ENCODE measurements around the gene ANKRD65. TPM values are rescaled to one million over a fixed set of nuclear protein-coding genes. Genes with fewer than 3 reads are reported as not detected.

ANKRD65 gene
- total RNA-seq, 1 donor from 2014 or later = 0.15 TPM

DNA sequence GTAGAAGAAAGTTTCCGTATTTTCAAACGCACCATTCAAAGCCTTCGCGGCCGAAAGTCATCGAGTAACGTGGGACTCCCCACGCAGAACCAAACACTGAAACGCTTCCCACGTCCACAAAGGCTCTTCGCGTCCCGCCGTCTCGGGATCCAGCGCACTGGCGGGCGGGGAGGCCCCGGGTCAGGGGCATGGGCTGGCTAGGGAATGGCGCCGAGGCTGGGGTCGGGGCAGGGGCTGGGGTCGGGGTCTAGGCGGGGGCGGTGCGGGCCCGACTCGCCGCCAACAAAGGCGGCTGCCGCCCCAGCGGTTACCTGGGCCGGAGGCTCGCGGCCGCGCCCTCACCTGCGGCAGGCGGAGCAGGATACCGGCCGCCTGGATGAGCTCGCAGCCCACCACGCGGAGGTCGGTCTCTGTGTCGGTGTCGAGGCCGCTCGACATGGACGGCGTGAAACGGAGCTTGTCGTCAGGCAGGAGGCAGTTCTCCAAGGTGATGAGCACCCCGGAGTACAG, 22.3 kb downstream of the ANKRD65 start:
- H3K27me3 ChIP-seq = no peaks in the 10 kb centered on the region
- peaks cover 23% of the 10 kb centered on the region for H3K4me1 Mint-ChIP-seq
- H3K36me3 ChIP-seq = peaks cover 6% of the 10 kb centered on the region
- peak overlapping the region; percentile 6 for H3K27ac ChIP-seq
- H3K27ac Mint-ChIP-seq = peak overlapping the region; percentile 74
- TF ChIP-seq EZH2phosphoT487 (IDR thresholded peaks at IDR 0.05) (no peak), EZH2 (IDR thresholded peaks at IDR 0.05) (no peak)
- TF ChIP-seq, protein P1, sequence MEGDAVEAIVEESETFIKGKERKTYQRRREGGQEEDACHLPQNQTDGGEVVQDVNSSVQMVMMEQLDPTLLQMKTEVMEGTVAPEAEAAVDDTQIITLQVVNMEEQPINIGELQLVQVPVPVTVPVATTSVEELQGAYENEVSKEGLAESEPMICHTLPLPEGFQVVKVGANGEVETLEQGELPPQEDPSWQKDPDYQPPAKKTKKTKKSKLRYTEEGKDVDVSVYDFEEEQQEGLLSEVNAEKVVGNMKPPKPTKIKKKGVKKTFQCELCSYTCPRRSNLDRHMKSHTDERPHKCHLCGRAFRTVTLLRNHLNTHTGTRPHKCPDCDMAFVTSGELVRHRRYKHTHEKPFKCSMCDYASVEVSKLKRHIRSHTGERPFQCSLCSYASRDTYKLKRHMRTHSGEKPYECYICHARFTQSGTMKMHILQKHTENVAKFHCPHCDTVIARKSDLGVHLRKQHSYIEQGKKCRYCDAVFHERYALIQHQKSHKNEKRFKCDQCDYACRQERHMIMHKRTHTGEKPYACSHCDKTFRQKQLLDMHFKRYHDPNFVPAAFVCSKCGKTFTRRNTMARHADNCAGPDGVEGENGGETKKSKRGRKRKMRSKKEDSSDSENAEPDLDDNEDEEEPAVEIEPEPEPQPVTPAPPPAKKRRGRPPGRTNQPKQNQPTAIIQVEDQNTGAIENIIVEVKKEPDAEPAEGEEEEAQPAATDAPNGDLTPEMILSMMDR (IDR thresholded peaks at IDR 0.05) = no peak
- H3K36me3 Mint-ChIP-seq = peaks cover 30% of the 10 kb centered on the region
- peaks cover 21% of the 10 kb centered on the region for H4K20me1 ChIP-seq (ENCODE audit: low read depth)
- H3K4me2 ChIP-seq = peak overlapping the region; percentile 90
- no peak for DNase-seq (ENCODE audit: low spot score)
- H3K9ac ChIP-seq = peak overlapping the region; percentile 99
- peaks cover 10% of the 10 kb centered on the region for H3K27me3 Mint-ChIP-seq (ENCODE audit: insufficient read depth, low read depth)
- peak overlapping the region; percentile 97 for H3K4me3 ChIP-seq
- H3F3A ChIP-seq (ENCODE audit: low read depth) = peaks cover 40% of the 10 kb centered on the region
- H3K9me3 ChIP-seq (ENCODE audit: low read depth) = no peaks in the 10 kb centered on the region
- no peaks in the 10 kb centered on the region for H3K9me3 Mint-ChIP-seq
- no peak overlapping the region for H2AFZ ChIP-seq (replicated peaks)
- H3K4me1 ChIP-seq = peaks cover 11% of the 10 kb centered on the region
- peak overlapping the region; percentile 96 for H3K4me3 Mint-ChIP-seq
- H3K79me2 ChIP-seq (ENCODE audit: low read depth) = peaks cover 76% of the 10 kb centered on the region

DNA sequence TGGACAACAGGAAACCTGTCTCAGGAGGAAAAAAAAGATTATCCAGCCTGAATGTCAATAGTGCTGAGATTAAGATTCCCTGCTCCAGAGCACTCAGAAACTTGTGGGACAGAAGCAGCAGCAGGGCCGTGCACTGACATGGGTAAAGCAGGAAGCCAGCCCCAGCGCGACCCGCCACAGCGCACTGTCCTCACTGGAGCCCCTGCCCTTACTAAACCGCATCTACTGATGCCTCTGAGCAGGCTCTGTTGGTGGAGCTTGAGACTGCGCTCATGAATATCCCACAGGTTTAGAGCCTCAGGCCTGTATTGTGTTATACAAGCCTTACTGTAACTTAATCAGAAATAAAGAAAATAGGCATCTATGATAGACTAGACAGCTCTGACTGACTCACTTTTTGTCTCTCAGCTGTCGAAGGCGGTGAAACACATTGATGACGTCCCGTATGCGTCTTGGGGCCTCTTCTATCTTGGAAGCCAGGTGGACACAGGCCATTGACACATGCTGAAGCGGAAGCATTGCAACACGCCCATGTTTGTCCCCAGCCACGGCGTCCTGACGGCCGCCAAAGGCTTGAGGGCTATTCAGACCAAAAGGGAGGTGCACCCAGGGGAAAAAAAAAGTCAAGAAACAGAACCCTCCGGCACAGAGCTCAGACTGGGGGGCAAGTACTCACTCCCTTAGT, 23.1 kb downstream of the ANKRD65 start:
- H3K4me1 Mint-ChIP-seq = peaks cover 23% of the 10 kb centered on the region
- H3K27ac ChIP-seq = no peak overlapping the region
- H3K36me3 Mint-ChIP-seq = peaks cover 34% of the 10 kb centered on the region
- H3F3A ChIP-seq (ENCODE audit: low read depth) = peaks cover 40% of the 10 kb centered on the region
- H3K27me3 Mint-ChIP-seq (ENCODE audit: insufficient read depth, low read depth) = peaks cover 10% of the 10 kb centered on the region
- H3K4me3 Mint-ChIP-seq = peak overlapping the region; percentile 96
- H3K9me3 Mint-ChIP-seq = no peaks in the 10 kb centered on the region
- peak overlapping the region; percentile 97 for H3K4me3 ChIP-seq
- no peaks in the 10 kb centered on the region for H3K27me3 ChIP-seq
- H2AFZ ChIP-seq (replicated peaks) = no peak overlapping the region
- TF ChIP-seq EZH2phosphoT487 (IDR thresholded peaks at IDR 0.05) = no peak
- TF ChIP-seq, protein P1 (IDR thresholded peaks at IDR 0.05) = no peak
- TF ChIP-seq EZH2 (IDR thresholded peaks at IDR 0.05) = no peak
- peaks cover 83% of the 10 kb centered on the region for H3K79me2 ChIP-seq (ENCODE audit: low read depth)
- peak overlapping the region; percentile 99 for H3K9ac ChIP-seq
- peaks cover 25% of the 10 kb centered on the region for H4K20me1 ChIP-seq (ENCODE audit: low read depth)
- peaks cover 6% of the 10 kb centered on the region for H3K36me3 ChIP-seq
- peaks cover 11% of the 10 kb centered on the region for H3K4me1 ChIP-seq
- DNase-seq (ENCODE audit: low spot score) = no peak
- H3K27ac Mint-ChIP-seq = peak overlapping the region; percentile 74
- H3K4me2 ChIP-seq = peak overlapping the region; percentile 90
- H3K9me3 ChIP-seq (ENCODE audit: low read depth) = no peaks in the 10 kb centered on the region

DNA sequence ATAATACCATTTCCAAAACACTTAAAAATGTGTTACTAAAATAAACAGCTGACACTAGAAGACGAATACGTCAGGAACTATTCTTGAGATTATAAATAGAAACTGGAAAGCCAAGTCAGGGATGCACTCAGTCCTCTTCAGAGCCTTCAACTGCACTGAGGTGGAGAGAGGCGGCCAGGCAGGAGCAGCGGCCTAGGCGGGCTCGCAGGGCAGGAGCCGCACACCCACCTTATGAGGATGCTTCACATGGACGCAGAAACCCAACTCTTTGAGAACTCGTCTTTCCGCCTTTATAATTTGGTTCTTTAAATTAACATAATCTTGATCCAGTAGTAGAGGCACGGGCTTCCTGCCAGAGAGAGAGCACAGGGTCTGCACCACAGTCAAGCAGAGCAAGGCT, 25.9 kb downstream of the ANKRD65 start:
- no peak overlapping the region for H3K4me2 ChIP-seq
- Mint-ChIP-seq H3K27ac (no peak overlapping the region), H3K9me3 (no peaks in the 10 kb centered on the region), H3K4me1 (peaks cover 8% of the 10 kb centered on the region), H3K27me3 (ENCODE audit: insufficient read depth, low read depth) (peaks cover 6% of the 10 kb centered on the region), H3K4me3 (peak overlapping the region; percentile 3), H3K36me3 (peaks cover 39% of the 10 kb centered on the region)
- H3K27ac ChIP-seq = no peak overlapping the region
- no peaks in the 10 kb centered on the region for H3K27me3 ChIP-seq
- H3K4me3 ChIP-seq = no peak overlapping the region
- H3K9me3 ChIP-seq (ENCODE audit: low read depth) = no peaks in the 10 kb centered on the region
- no peak for DNase-seq (ENCODE audit: low spot score)
- peaks cover 74% of the 10 kb centered on the region for H3K79me2 ChIP-seq (ENCODE audit: low read depth)
- H3K9ac ChIP-seq = no peak overlapping the region
- peaks cover 6% of the 10 kb centered on the region for H3K4me1 ChIP-seq
- peaks cover 29% of the 10 kb centered on the region for H3K36me3 ChIP-seq
- H4K20me1 ChIP-seq (ENCODE audit: low read depth) = peaks cover 12% of the 10 kb centered on the region
- no peak overlapping the region for H2AFZ ChIP-seq (replicated peaks)
- H3F3A ChIP-seq (ENCODE audit: low read depth) = peaks cover 31% of the 10 kb centered on the region
- TF ChIP-seq, protein P1 (IDR thresholded peaks at IDR 0.05) = no peak
- TF ChIP-seq EZH2 (IDR thresholded peaks at IDR 0.05) (no peak), EZH2phosphoT487 (IDR thresholded peaks at IDR 0.05) (no peak)

Data from neural progenitor cell (in vitro differentiated cells).